K562 (cell line): Measurements from ENCODE around the gene DCTN1. TPM values are rescaled to one million over a fixed set of nuclear protein-coding genes. Genes with fewer than 3 reads are reported as not detected.

ENCODE experiments used
- AFF4 ChIP-seq: sonication (generic); formaldehyde crosslinking; IDR thresholded peaks from 2 replicates; pipeline ENCODE4 v1.8.0; 2023; ENCODE audit warnings: mild to moderate bottlenecking, missing genetic modification reagents
- E2F3 ChIP-seq: fragments of 250-450 bp; sonication (Bioruptor Pico); IDR thresholded peaks from 2 replicates; pipeline ENCODE4 v1.4.0; 2020; ENCODE audit warnings: mild to moderate bottlenecking
- HDGF ChIP-seq: fragments of 450-650 bp; IDR thresholded peaks from 2 replicates; pipeline ENCODE4 v1.6.1; 2016
- LARP7 ChIP-seq: fragments of 450-650 bp; IDR thresholded peaks from 2 replicates; pipeline ENCODE4 v1.6.1; 2016
- MAZ ChIP-seq, 2 experiments: fragments of 450-650 bp in 1 of 2; sonication (generic) in 1 of 2; formaldehyde crosslinking; IDR thresholded peaks in 1 of 2; conservative IDR thresholded peaks in 1 of 2; 2 replicates each; pipeline versions ENCODE4 v1.4.0 to v1.5.0; 2020; ENCODE audit warnings: mild to moderate bottlenecking in 1 of 2, missing genetic modification reagents in 1 of 2
- MCM7 ChIP-seq, 2 experiments: fragments of 450-650 bp; IDR thresholded peaks; 2 replicates each; pipeline ENCODE4 v1.6.1; 2016 to 2018
- PBX2 ChIP-seq, 2 experiments: IDR thresholded peaks in 1 of 2; conservative IDR thresholded peaks in 1 of 2; 2 replicates each; pipeline ENCODE4 v1.6.1; 2016; ENCODE audit warnings: low read depth in 2 of 2, mild to moderate bottlenecking in 1 of 2, missing compliant biosample characterization in 1 of 2, missing genetic modification characterization in 1 of 2, moderate library complexity in 1 of 2
- PCBP1 ChIP-seq: fragments of 200-400 bp; formaldehyde crosslinking; IDR thresholded peaks from 2 replicates; pipeline ENCODE4 v1.6.1; 2018; ENCODE audit warnings: mild to moderate bottlenecking, low read depth, low read length; ENCODE audit not compliant: poor library complexity, severe bottlenecking
- RNF219 ChIP-seq: fragments of 250-450 bp; sonication (Bioruptor Pico); IDR thresholded peaks from 2 replicates; pipeline ENCODE4 v1.5.0; 2022; ENCODE audit warnings: mild to moderate bottlenecking
- SNRNP70 ChIP-seq: fragments of 200-400 bp; formaldehyde crosslinking; optimal IDR thresholded peaks from 2 replicates; pipeline ENCODE3; 2017; ENCODE audit warnings: low read depth, low read length
- SREBF2 ChIP-seq: sonication (generic); formaldehyde crosslinking; IDR thresholded peaks from 2 replicates; pipeline ENCODE4 v1.4.0; 2020; ENCODE audit warnings: mild to moderate bottlenecking, missing genetic modification reagents
- STAT5A ChIP-seq: IDR thresholded peaks from 2 replicates; pipeline ENCODE4 v1.6.1; 2012; ENCODE audit warnings: low read length, inconsistent platforms, borderline replicate concordance
- TAL1 ChIP-seq: fragments of 450-650 bp; IDR thresholded peaks from 2 replicates; pipeline ENCODE4 v1.6.1; 2016; ENCODE audit warnings: mild to moderate bottlenecking
- TCFL5 ChIP-seq: fragments of 250-450 bp; sonication (Bioruptor Pico); conservative IDR thresholded peaks from 2 replicates; pipeline ENCODE4 v1.6.1; 2021; ENCODE audit warnings: mild to moderate bottlenecking, moderate library complexity, matching md5 sums
- THAP7 ChIP-seq: fragments of 250-450 bp; sonication (Bioruptor Pico); IDR thresholded peaks from 2 replicates; pipeline ENCODE4 v1.5.0; 2021
- USF2 ChIP-seq: sonication (generic); formaldehyde crosslinking; IDR thresholded peaks from 2 replicates; pipeline ENCODE4 v1.5.0; 2020; ENCODE audit warnings: missing genetic modification reagents
- ZFX ChIP-seq: sonication (generic); formaldehyde crosslinking; IDR thresholded peaks from 2 replicates; pipeline ENCODE4 v1.8.0; 2022; ENCODE audit warnings: mild to moderate bottlenecking, missing genetic modification reagents, moderate library complexity
- ZNF586 ChIP-seq: fragments of 450-650 bp; formaldehyde crosslinking; conservative IDR thresholded peaks from 2 replicates; pipeline ENCODE4 v1.4.0; 2020; ENCODE audit warnings: mild to moderate bottlenecking, moderate library complexity
- polyA plus RNA-seq, 8 experiments: library from polyadenylated mRNA; depleted of rRNA in 4 of 8; stranded (reverse) in 5 of 8; unstranded in 3 of 8; fragments of >200 nt; fragmentation: Nextera tagmentation in 2 of 8; fragmentation: Illumina TruSeq in 1 of 8; extraction: Ambion mirVana in 2 of 8; extraction: Trizol in 1 of 8; gene quantifications; 2 replicates each; pipeline versions ENCODE4 v1.2.1 to v1.2.3, GENCODE V29; 2011 to 2014; ENCODE audit warnings: inconsistent platforms in 1 of 8, missing spikeins in 1 of 8
- total RNA-seq, 7 experiments: library from RNA; depleted of rRNA in 6 of 7; stranded (reverse); fragments of >200 nt in 6 of 7; fragmentation: Illumina TruSeq in 2 of 7; extraction: Trizol in 2 of 7; gene quantifications; 2 replicates each; pipeline versions ENCODE4 v1.2.1 to v1.2.3, GENCODE V29; 2011 to 2021; ENCODE audit warnings: low replicate concordance in 1 of 7

Gene DCTN1
- total and polyA plus RNA-seq, 9 of the 15 experiments (the other 6 are each of a cell fraction or from before 2014, with no cell fraction given) = 23.9 to 71.7 (median 45.0) TPM

GRCh38 chr2:74421221-74421870, 41.2 kb upstream of the DCTN1 start, which contains the start of the genes C2orf81 and WDR54 (continued):
- no peak for TF ChIP-seq HDGF
- no peak for TF ChIP-seq SREBF2 (CRISPR knock-in tag)
- no peak for TF ChIP-seq SNRNP70
- TF ChIP-seq PCBP1 = no peak
- TF ChIP-seq PBX2 (CRISPR knock-in tag; IDR thresholded peaks at IDR 0.05; ENCODE audit: low read depth) = no peak
- TF ChIP-seq PBX2 (tag; conservative IDR thresholded peaks at IDR 0.05; ENCODE audit: low read depth) = no peak
- 0 out of 2 replicates have a peak, but pooled peaks have one; percentile 50 for TF ChIP-seq AFF4 (CRISPR knock-in tag)
- TF ChIP-seq RNF219 (CRISPR knock-in tag) = no peak
- TF ChIP-seq MCM7 (IDR thresholded peaks at IDR 0.05) = no peak
- TF ChIP-seq STAT5A = no peak
- no peak for TF ChIP-seq TAL1
- TF ChIP-seq USF2 (CRISPR knock-in tag) = no peak
- TF ChIP-seq ZNF586 (CRISPR knock-in tag) = no peak
- no peak for TF ChIP-seq THAP7 (CRISPR knock-in tag)
- TF ChIP-seq ZFX = peak; percentile 30; the same call in 1 of the 2 replicates
- TF ChIP-seq TCFL5 (CRISPR knock-in tag) = no peak
- no peak for TF ChIP-seq E2F3 (CRISPR knock-in tag)
- TF ChIP-seq MAZ (CRISPR knock-in tag; conservative IDR thresholded peaks at IDR 0.05 in 1 of 2, IDR thresholded peaks at IDR 0.05 in 1 of 2) = peak in 1 of 2 experiments; percentile 13; a peak in 3 of 4 replicates
- TF ChIP-seq LARP7 = no peak
